MCF 10A (cell line): Measurements from ENCODE around the gene GNG7. TPM values are rescaled to one million over a fixed set of nuclear protein-coding genes. Genes with fewer than 3 reads are reported as not detected.
A peak's percentile ranks its signal among the peaks of the same experiment; 100 is the strongest.
"Not testable (repeated sequence)": the region's sequence is repeated elsewhere in the genome, so short reads cannot be mapped to it uniquely, and the experiment has no call there.

ENCODE experiments used
- BruUV-seq: library from RNA; stranded (reverse); fragments of 400-500 nt; replicated peaks from 2 replicates; lab custom pipeline; 2021; lab: Mats Ljungman, UMichigan
- CTCF ChIA-PET: fragments of 300-600 bp; sonication (Branson Sonifier 250); formaldehyde crosslinking; extraction: SDS; loops from one replicate; lab custom pipeline; 2021; ENCODE audit warnings: antibody characterized with exemption, inconsistent platforms; lab: Yijun Ruan, JAX
- POLR2A ChIA-PET: fragments of 300-600, 350-650 bp; sonication (Branson Sonifier 250); formaldehyde crosslinking; extraction: SDS; loops from one replicate; lab custom pipeline; 2020; ENCODE audit warnings: antibody characterized with exemption, inconsistent platforms; lab: Yijun Ruan, JAX
- DNase-seq: peaks from one replicate; pipeline ENCODE4 v3.0.0-alpha.2; 2018; ENCODE audit not compliant: unreplicated experiment
- H3K27ac Mint-ChIP-seq: one replicate; pipeline ENCODE4 v1.8.0; 2022; ENCODE audit warnings: mild to moderate bottlenecking, low read depth, mixed read lengths; ENCODE audit not compliant: unreplicated experiment
- H3K27me3 Mint-ChIP-seq: one replicate; pipeline ENCODE4 v1.8.0; 2022; ENCODE audit warnings: mixed read lengths; ENCODE audit not compliant: insufficient read depth, unreplicated experiment
- H3K36me3 Mint-ChIP-seq: one replicate; pipeline ENCODE4 v1.8.0; 2022; ENCODE audit warnings: mild to moderate bottlenecking, moderate library complexity, mixed read lengths; ENCODE audit not compliant: insufficient read depth, unreplicated experiment
- H3K4me1 Mint-ChIP-seq: one replicate; pipeline ENCODE4 v1.8.0; 2022; ENCODE audit warnings: mixed read lengths; ENCODE audit not compliant: insufficient read depth, unreplicated experiment
- H3K4me3 Mint-ChIP-seq: one replicate; pipeline ENCODE4 v1.8.0; 2022; ENCODE audit warnings: mild to moderate bottlenecking, moderate library complexity, mixed read lengths; ENCODE audit not compliant: unreplicated experiment
- H3K9me3 Mint-ChIP-seq: one replicate; pipeline ENCODE4 v1.8.0; 2022; ENCODE audit warnings: mixed read lengths; ENCODE audit not compliant: unreplicated experiment
- intact Hi-C: fragments of 100-400 bp; cut with micrococcal nuclease; formaldehyde crosslinking; loops from 2 replicates; pipeline ENCODE4 v1.14.1; 2022
- total RNA-seq: library from RNA; stranded (reverse); gene quantifications from 2 replicates; pipeline ENCODE4 v1.2.3, GENCODE V29; 2022
- TF ChIP-seq, protein P1 (sequence below): fragments of 200-600 bp; IDR thresholded peaks from one replicate; pipeline ENCODE4 v1.8.0; 2022; ENCODE audit warnings: antibody characterized with exemption, mild to moderate bottlenecking; ENCODE audit not compliant: unreplicated experiment

Gene GNG7
- total RNA-seq, 1 experiment from 2014 or later, result 0.51 TPM

DNA sequence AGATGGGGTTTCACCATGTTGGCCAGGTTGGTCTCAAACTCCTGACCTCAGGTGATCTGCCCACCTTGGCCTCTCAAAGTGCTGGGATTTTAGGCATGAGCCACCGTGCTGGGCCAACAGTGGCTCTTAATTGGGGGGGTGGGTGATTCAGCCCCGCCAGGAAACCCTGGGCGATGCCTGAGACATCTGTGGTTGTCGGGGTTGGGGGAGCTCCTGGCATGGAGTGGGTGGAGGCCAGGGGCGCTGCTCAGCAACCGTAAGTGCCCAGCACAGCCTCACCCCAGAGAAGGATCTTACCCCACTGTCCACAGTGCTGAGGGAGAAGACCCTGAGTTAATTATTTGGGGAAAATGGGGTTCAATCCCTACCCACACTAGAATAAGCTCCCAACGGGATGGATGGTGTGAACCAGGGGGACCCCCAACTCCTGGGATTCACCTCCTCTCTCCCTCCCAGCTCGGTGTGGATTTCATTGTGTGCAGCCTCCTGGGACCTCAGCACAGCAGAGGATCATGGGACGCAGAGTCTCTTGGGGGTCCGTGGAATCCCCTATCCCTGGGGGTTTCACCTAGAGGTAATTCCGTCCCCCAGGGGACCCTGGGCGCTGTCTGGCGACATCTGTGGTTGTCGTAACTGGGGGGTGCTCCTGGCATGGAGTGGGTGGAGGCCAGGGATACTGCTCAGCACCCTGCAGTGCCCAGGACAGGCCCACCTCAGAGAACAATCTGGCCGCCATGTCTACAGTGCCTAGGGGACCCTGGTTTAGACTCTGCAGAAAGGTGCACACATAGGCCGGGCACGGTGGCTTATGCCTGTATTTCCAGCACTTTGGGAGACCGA, 157.7 kb downstream of the GNG7 start:
- intact Hi-C loops, result no loop called here
- DNase-seq, result no peak
- TF ChIP-seq, protein P1, sequence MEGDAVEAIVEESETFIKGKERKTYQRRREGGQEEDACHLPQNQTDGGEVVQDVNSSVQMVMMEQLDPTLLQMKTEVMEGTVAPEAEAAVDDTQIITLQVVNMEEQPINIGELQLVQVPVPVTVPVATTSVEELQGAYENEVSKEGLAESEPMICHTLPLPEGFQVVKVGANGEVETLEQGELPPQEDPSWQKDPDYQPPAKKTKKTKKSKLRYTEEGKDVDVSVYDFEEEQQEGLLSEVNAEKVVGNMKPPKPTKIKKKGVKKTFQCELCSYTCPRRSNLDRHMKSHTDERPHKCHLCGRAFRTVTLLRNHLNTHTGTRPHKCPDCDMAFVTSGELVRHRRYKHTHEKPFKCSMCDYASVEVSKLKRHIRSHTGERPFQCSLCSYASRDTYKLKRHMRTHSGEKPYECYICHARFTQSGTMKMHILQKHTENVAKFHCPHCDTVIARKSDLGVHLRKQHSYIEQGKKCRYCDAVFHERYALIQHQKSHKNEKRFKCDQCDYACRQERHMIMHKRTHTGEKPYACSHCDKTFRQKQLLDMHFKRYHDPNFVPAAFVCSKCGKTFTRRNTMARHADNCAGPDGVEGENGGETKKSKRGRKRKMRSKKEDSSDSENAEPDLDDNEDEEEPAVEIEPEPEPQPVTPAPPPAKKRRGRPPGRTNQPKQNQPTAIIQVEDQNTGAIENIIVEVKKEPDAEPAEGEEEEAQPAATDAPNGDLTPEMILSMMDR, result no peak
- peak overlapping the region; percentile 85 for H3K27ac Mint-ChIP-seq
- no peaks in the 10 kb centered on the region for H3K9me3 Mint-ChIP-seq
- POLR2A ChIA-PET, result interaction anchor here (0.6 to 6.8 kb wide), 8 partner anchors 26 to 83 kb away, joined by 3 to 190 read pairs (median 6); partner anchors contain the start of gene GADD45B
- CTCF ChIA-PET, result interaction anchor here (0.6 to 5.7 kb wide), 8 partner anchors 10 to 92 kb away, joined by 4 to 62 read pairs (median 8); partner anchors contain the start of gene GADD45B
- no peaks in the 10 kb centered on the region for H3K27me3 Mint-ChIP-seq
- BruUV-seq, result no TSS peak
- no peak overlapping the region for H3K4me3 Mint-ChIP-seq
- H3K36me3 Mint-ChIP-seq, result peaks cover 7% of the 10 kb centered on the region
- H3K4me1 Mint-ChIP-seq, result peaks cover 22% of the 10 kb centered on the region

GRCh38 chr19:2543463-2544442, 158.7 kb downstream of the GNG7 start:
- peaks cover 21% of the 10 kb centered on the region for H3K4me1 Mint-ChIP-seq
- H3K27ac Mint-ChIP-seq, result peak overlapping the region; percentile 85
- BruUV-seq, result no TSS peak
- TF ChIP-seq, protein P1, result peak; percentile 36
- peaks cover 7% of the 10 kb centered on the region for H3K36me3 Mint-ChIP-seq
- POLR2A ChIA-PET, result interaction anchor here (0.6 to 6.8 kb wide), 19 partner anchors 10 to 953 kb away, joined by 3 to 190 read pairs (median 4); partner anchors contain the start of genes GADD45B and LMNB2
- intact Hi-C loops, result loop anchor here (1.0 kb wide), 2 partner anchors 36 to 65 kb away; no protein-coding TSS in a partner anchor
- CTCF ChIA-PET, result interaction anchor here (0.5 to 5.7 kb wide), 13 partner anchors 11 to 736 kb away, joined by 3 to 62 read pairs (median 5); partner anchors contain the start of gene GADD45B
- H3K27me3 Mint-ChIP-seq, result no peaks in the 10 kb centered on the region
- H3K9me3 Mint-ChIP-seq, result no peaks in the 10 kb centered on the region
- DNase-seq, result peak; percentile 97
- H3K4me3 Mint-ChIP-seq, result peak overlapping the region; percentile 61

DNA sequence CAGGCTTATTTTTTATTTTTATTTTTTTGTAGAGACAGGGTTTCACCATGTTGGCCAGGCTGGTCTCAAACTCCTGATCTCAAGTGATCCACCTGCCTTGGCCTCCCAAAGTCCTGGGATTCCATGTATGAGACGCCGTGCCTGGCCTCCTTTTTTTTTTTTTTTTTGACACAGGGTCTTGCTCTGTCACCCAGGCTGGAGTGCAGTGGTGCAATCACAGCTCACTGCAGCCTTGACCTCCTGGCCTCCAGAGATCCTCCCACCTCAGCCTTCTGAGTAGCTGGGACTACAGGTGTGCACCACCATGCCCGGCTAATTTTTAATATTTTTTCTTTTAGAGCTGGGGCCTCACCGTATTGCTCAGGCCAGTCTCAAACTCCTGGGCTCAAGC, 159.4 kb downstream of the GNG7 start:
- POLR2A ChIA-PET, result interaction anchor here (0.6 to 6.8 kb wide), 18 partner anchors 10 to 953 kb away, joined by 3 to 190 read pairs (median 4); partner anchors contain the start of genes GADD45B and LMNB2
- H3K27ac Mint-ChIP-seq, result peak overlapping the region; percentile 85
- not testable (repeated sequence) for H3K9me3 Mint-ChIP-seq, DNase-seq, BruUV-seq, H3K27me3 Mint-ChIP-seq, H3K36me3 Mint-ChIP-seq
- CTCF ChIA-PET, result interaction anchor here (0.5 to 5.7 kb wide), 14 partner anchors 11 to 736 kb away, joined by 3 to 62 read pairs (median 4); partner anchors contain the start of genes GADD45B and LSM7
- peaks cover 21% of the 10 kb centered on the region for H3K4me1 Mint-ChIP-seq
- intact Hi-C loops, result loop anchor here (1.0 kb wide), 2 partner anchors 36 to 65 kb away; no protein-coding TSS in a partner anchor
- peak overlapping the region; percentile 61 for H3K4me3 Mint-ChIP-seq
